GM21528 (cell line): ENCODE data around the gene VSTM1.

Experiments used
- ATAC-seq: cut with Tn5 transposase; IDR thresholded peaks from one replicate; pipeline ENCODE4 v1.9.1; 2021; ENCODE audit warnings: mild to moderate bottlenecking, moderate library complexity; ENCODE audit not compliant: unreplicated experiment, low FRiP score

The VSTM1 gene

DNA sequence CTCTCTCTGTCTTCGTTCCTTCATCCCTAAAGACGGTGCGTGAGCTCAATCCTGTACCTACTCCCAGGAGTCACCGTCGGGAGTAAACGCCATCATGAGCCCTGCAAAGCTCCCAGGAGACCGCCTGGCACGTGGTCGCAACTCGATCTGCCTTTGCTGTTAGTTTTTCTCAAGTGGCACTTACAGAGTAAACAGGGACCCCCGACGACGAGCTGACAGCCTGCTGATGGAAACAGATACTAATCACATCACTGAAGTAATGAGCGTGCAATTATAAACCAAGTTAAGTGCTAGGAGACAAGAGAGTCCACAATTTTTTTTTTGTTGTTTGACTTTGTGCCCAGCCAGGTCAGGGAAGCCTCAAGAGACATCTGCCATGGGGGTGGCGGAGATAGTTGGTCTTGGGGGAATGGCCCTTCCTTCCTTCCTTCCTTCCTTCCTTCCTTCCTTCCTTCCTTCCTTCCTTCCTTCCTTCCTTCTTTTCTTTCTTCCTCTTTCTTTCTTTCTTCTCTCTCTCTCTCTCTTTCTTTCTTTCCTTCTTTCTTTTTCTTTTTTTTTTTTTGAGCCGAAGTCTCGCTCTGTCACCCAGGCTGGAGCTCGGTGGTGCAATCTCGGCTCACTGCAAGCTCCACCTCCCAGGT lies 48.7 kb downstream of the VSTM1 start:
- no peak for ATAC-seq

DNA sequence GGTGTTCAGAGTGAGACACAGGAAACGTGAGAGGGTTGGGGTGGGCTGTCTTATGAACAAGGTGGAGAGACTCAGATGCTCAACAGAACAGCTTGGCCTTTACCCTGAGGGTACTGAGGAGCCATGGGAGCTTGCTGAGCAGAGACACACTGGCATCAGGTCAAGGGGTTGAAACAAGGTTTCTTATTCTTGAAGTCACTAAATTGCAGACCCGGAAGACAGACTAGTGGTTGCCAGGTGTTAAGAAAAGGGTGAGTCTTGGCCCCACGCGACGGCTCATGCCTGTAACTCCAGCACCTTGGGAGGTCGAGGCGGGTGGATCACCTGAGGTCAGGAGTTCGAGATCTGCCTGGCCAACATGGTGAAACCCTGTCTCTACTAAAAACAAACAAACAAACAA lies 49.8 kb downstream of the VSTM1 start:
- no peak for ATAC-seq

DNA sequence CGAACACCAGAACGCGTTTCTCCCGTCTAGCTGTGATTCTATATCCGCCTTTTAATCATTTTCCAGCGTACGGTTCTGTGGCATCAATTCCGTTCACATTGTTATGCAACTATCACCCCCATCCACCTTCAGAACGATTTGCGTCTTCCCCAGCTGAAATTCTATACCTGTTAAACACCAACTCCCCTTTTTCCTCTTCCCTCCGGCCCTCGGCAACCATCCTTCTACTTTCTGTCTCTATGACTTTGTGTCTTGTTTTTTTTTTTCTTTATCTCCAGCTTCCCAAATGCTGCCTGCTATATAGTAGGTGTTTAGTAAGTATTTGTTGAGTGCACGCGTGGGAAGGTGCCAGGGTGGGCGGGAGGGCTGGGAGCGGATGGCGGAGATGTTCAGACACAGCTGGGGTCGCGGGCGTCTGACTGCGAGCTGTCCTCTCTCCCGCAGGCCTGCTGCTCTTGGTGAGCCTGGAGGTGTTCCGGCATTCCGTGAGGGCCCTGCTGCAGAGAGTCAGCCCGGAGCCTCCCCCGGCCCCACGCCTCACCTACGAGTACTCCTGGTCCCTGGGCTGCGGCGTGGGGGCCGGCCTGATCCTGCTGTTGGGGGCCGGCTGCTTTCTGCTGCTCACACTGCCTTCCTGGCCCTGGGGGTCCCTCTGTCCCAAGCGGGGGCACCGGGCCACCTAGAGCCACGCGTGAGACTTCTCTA lies 52.0 kb downstream of the VSTM1 start:
- no peak for ATAC-seq

DNA sequence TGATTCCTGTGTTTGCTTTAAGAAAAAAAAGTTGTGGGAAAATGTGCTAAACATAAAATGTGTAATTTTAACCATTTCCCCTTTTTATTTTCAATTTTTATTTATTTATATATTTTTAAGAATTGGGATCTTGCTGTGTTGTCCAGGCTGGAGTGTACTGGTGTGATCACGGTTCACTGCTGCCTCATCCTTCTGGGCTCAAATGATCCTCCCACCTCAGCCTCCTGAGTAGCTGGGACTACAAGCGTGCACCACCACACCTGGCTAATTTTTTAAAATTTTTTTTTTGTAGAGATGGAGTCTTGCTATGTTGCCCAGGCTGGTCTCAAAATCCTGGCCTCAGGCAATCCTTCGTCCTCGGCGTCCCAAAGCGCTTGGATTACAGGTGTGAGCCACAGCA lies 53.2 kb downstream of the VSTM1 start:
- no peak for ATAC-seq

DNA sequence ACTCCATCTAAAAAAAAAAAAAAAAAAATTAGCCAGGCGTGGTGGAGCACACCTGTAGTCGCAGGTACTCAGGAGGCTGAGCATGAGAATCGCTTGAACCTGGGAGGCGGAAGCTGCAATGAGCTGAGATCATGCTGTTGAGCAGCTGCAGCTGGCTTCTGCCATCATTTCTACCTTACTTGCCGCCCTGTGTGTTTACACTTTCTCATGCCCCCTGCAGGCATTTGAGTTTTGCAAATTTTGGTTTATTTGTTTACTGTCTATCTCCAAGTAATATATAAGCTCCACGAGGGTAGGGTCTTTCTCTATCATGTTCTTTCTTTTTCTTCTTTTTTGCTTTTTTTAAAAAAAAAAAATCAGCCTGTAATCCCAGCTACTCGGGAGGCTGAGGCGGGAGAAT lies 54.3 kb downstream of the VSTM1 start:
- ATAC-seq, result no peak

DNA sequence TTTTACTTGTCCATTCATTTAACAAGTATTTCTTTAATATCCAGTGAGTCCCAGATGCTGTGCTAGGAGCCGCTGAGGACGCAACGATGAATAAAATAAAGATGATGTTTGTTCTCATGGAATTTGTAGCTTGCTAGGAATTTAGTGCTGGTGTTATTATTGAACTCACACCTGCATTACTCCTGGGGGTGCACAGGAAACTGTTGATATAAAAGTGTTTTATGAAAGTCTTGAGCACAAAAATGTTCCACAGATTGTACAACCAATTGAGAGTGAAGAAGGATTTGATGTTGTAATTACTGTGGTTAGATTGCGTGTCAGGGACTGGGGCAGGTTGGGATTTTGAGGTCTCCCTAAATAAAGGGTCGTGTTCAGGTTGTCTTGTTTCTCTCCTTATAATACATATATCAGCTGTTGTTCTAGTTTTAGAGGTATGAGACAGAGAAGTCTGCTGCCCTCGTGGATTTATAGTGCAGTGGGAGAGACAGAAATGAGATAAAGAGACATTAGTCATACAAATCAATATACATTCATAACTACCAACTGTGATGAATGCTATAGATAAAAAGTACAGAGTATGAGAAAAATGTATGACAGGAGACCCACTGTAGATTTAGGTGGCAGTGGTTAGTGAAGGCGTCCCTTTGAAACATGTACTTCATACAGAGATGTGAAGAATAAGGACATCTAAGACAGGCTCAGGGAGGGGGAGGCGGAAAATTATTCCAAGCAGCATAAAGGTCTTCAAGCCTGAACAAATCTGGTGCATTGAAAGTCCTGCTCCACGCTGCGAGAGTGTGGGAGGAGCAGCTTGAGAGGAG lies 61.0 kb downstream of the VSTM1 start:
- ATAC-seq, result no peak

DNA sequence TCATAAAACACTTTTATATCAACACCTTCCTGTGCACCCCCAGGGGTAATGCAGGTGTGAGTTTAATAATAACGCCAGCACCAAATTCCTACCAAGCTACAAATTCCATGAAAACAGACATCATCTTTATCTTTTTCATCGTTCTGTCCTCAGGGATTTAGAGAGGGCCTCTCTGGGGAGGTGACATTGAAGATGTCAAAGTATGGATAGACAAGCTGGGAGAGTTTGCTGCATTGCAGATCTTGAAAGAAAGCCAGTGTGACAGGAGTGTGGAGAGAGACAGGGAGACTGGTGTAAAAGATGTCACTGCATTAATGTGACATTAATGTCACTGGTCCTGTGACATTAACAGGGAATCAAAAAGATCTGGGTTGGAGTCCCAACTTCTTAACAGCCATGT lies 62.2 kb downstream of the VSTM1 start:
- ATAC-seq, result no peak

DNA sequence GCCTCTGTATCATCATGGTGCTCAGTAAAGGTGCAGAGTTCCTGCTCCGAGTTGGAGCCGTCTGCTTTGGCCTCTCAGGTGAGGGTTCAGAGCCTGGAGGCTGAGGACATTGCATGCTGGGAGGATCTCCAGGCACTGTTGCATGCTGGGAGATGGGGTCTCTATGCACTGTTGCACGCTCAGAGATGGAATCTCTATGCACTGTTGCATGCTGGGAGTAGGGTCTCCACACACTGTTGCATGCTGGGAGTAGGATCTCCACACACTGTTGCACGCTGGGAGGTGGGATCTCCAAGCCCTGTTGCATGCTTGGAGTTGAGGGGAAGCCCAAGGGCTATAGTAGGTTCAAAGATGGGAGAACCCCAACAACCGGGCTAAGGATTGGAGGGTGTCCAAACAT lies 64.0 kb downstream of the VSTM1 start:
- ATAC-seq, result no peak

DNA sequence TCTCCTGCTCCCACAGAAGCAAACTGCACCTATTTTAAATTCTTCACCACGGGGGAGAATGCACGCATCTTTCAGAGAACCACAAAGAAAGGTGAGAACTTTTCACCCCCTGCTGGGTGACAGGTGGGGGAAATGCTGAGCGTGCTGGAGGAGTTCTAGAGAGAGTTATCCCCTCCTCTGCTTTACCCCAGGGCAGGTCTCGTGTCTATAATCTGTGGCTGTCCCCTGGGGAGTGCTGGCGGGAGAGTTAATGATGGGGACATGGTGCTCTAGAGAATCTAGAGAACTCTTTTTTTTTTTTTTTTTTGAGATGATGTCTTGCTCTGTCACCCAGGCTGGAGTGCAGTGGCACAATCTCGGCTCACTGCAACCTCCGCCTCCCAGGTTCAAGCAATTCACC lies 65.5 kb downstream of the VSTM1 start:
- no peak for ATAC-seq

DNA sequence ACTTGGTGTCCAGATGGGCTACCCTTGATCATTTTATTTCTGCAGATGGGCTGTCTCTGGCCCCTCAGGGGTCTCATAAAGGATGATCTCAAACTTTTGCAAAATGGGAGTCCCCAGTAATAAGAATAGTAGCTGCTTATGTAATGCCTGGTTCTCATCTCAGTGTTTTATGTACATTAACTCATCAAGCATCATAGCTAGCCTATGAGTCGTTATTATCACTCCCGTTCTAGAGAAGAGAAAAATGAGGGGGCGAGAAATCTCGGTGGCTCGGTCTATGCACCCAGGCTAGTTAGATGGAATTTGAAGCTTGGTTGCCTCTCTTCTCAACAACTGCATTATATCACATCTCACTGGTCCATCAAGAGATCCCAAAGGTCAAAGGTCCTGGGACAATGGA lies 68.9 kb downstream of the VSTM1 start:
- ATAC-seq, result no peak

DNA sequence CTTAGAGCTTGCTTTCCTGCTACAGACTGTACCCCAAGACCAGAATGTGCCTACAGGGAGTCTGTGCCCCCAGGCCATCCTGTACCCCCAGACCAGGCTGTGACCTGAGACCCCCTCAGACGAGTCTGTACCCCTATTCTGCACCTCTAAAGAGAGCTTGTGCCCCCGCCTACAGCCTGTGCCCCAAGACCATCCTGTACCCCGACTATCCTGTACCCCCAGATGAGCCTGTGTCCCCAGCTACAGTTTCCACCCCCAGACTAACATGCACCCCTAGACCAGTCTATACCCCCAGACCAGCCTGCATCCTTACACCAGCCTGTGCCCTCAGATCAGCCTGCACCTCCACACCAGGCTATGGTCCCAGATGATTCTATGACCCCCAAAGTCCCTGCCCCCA lies 70.2 kb downstream of the VSTM1 start:
- no peak for ATAC-seq

DNA sequence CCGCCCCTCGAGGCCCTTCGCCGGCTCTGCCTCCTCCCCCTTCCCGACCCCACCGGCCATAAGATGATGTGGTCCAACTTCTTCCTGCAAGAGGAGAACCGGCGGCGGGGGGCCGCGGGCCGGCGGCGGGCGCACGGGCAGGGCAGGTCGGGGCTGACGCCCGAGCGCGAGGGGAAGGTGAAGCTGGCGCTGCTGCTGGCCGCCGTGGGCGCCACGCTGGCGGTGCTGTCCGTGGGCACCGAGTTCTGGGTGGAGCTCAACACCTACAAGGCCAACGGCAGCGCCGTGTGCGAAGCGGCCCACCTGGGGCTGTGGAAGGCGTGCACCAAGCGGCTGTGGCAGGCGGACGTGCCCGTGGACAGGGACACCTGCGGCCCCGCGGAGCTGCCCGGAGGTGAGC lies 70.9 kb downstream of the VSTM1 start:
- no peak for ATAC-seq

DNA sequence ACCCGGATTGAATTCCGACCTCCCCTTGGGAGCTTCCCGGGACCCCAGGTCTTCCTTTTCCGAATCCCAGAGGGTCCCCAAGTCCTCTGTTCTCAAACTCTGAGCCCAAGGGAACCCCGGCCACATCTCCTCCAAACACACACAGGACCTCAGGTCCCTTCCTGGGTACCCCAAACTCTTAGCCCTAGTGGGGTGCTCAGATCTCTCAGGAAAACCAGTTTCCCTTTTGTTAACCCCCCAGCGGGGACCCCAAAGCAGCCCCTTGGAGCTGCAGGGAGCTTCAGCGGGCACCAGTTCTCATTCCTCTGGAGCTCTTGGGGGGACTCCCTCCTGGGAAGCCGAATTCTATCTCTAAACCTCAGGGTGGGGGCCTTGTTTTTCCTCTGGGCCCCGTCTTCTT lies 71.5 kb downstream of the VSTM1 start:
- no peak for ATAC-seq

DNA sequence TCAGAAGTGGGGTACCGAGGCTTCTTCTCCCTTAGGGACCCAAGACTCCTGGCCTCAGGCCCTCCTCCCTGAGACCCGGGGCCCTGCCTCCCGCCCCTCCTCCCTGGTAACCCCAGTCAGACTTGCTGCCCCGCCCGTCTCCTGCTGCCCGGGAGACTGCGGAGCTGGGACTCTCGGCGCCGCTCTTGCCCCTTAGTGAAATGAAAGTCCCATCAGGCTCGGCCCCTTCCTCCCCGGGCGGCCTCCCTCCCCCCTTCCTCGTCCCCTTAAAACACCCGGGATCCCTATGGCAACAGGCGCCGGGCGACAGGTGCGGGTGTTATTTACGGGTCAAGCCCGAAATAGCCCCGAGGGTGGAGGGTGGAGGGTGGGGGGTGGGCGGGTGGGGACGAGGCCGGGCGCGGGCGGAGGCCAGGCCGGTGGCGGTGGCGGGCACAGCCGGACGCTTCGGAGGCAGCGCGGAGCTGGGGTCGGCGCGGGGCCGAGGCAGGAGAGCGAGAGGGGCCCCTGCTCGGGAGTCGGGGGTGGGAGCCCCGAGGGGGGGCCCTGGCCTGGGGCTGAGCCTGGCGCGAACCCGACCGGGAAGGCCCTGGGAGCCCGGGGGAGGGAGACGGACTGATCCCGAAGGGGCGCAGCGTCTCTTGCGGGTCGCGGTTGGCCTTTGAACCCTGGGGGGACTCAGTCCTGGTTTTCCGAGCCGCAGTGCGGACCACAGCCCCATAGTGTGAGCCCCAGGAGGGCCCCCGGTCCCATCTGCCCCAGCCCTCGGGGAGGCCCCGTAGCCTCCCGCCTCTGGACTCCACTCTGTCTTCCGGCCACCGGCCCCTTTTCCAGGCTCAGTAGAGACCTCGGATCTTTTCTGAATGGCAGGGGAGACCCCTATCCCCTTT lies 72.2 kb downstream of the VSTM1 start, which contains the start of gene CACNG6:
Gene CACNG6 (plus strand): TSS at position 414 of the 890 bp plus-strand sequence. CDS start 1,241 bp downstream, outside the sequence.
- ATAC-seq, result no peak
